HCT116 (cell line): ENCODE results near the gene PROSER2. TPM values are rescaled to one million over a fixed set of nuclear protein-coding genes. Genes with fewer than 3 reads are reported as not detected.

Source experiments
- ATAC-seq: fragments of 200-7000 bp; cut with Tn5 transposase; 2 replicates; pipeline ENCODE4 v1.9.1; 2020; ENCODE audit warnings: mild to moderate bottlenecking, moderate library complexity
- BruUV-seq: library from RNA; stranded (reverse); fragments of 400-500 nt; replicated peaks from 2 replicates; lab custom pipeline; 2021; lab: Mats Ljungman, UMichigan
- CTCF ChIA-PET: fragments of 300-600 bp; sonication (Branson Sonifier 250); formaldehyde crosslinking; loops from one replicate; lab custom pipeline; 2021; ENCODE audit warnings: antibody characterized with exemption; lab: Charles Lee
- POLR2A ChIA-PET: fragments of 300-600, 350-600 bp; sonication (Branson Sonifier 250); formaldehyde crosslinking; loops from one replicate; lab custom pipeline; 2021; ENCODE audit warnings: antibody characterized with exemption; lab: Charles Lee
- RAD21 ChIA-PET, 2 experiments: fragments of 300-600 bp; sonication (Branson Sonifier 250); formaldehyde crosslinking; loops; one replicate each; lab custom pipeline; 2023; ENCODE audit warnings: low total read pairs in 2 of 2; ENCODE audit not compliant: uncharacterized antibody in 2 of 2, unreplicated experiment in 2 of 2, low non-redundant PET in 1 of 2; lab: Charles Lee
- DNase-seq: peaks from one replicate; pipeline ENCODE4 v3.0.0-alpha.2; 2010; ENCODE audit warnings: low read depth, low spot score
- H2AFZ ChIP-seq: fragments of 200-600 bp; shearing (Covaris generic), sonication (generic); 2 replicates; pipeline ENCODE4 v1.6.1; 2017; ENCODE audit warnings: low read depth, mixed run types, mixed read lengths, antibody characterized with exemption, low read length; ENCODE audit not compliant: poor library complexity, severe bottlenecking
- H3K27ac ChIP-seq: 2 replicates; pipeline ENCODE4 v1.5.1; 2012; ENCODE audit warnings: low read depth, low read length
- H3K27me3 ChIP-seq: fragments of 200-600 bp; sonication (generic); 2 replicates; pipeline ENCODE4 v1.6.1; 2016; ENCODE audit warnings: mixed run types, low read length, mixed read lengths; ENCODE audit not compliant: insufficient read depth
- H3K36me3 ChIP-seq, 2 experiments: fragments of 200-500 bp in 1 of 2; fragments of 200-600 bp in 1 of 2; sonication (Bioruptor generic) in 1 of 2; sonication (generic) in 1 of 2; 2 replicates each; pipeline versions ENCODE4 v1.5.1 to v1.6.1; 2014 to 2016; ENCODE audit warnings: low read length in 2 of 2, inconsistent platforms in 1 of 2, mixed read lengths in 1 of 2, mixed run types in 1 of 2; ENCODE audit not compliant: insufficient read depth in 2 of 2, control insufficient read depth in 1 of 2
- H3K4me1 ChIP-seq, 2 experiments: fragments of 200-600 bp in 1 of 2; sonication (generic) in 1 of 2; 2 replicates each; pipeline versions ENCODE4 v1.5.1 to v1.6.1; 2012 to 2017; ENCODE audit warnings: low read length in 2 of 2, inconsistent platforms in 1 of 2, mild to moderate bottlenecking in 1 of 2, mixed read lengths in 1 of 2, mixed run types in 1 of 2, moderate library complexity in 1 of 2; ENCODE audit not compliant: insufficient read depth in 2 of 2, control insufficient read depth in 1 of 2
- H3K4me2 ChIP-seq: fragments of 200-600 bp; sonication (generic); 2 replicates; pipeline ENCODE4 v1.6.1; 2017; ENCODE audit warnings: mixed run types, low read length, mixed read lengths
- H3K4me3 ChIP-seq, 2 experiments: fragments of 200-600 bp in 1 of 2; sonication (generic) in 1 of 2; replicated peaks in 1 of 2; 2 replicates each; pipeline ENCODE4 v1.5.1; 2011 to 2016; ENCODE audit warnings: low read length in 2 of 2, control low read depth in 1 of 2, low read depth in 1 of 2, mild to moderate bottlenecking in 1 of 2, mixed read lengths in 1 of 2, mixed run types in 1 of 2
- H3K79me2 ChIP-seq: fragments of 200-600 bp; sonication (generic); 2 replicates; pipeline ENCODE4 v1.6.1; 2017; ENCODE audit warnings: mild to moderate bottlenecking, mixed run types, low read length, moderate library complexity, mixed read lengths; ENCODE audit not compliant: insufficient read depth
- H3K9ac ChIP-seq: fragments of 200-600 bp; sonication (generic); 2 replicates; pipeline ENCODE4 v1.6.1; 2016; ENCODE audit warnings: low read length, mixed read lengths
- H3K9me2 ChIP-seq: fragments of 200-600 bp; sonication (generic), shearing (Covaris generic); 2 replicates; pipeline ENCODE4 v1.6.1; 2017; ENCODE audit warnings: mixed run types, mild to moderate bottlenecking, moderate library complexity; ENCODE audit not compliant: insufficient read depth
- H3K9me3 ChIP-seq, 2 experiments: fragments of 200-500 bp in 1 of 2; fragments of 200-600 bp in 1 of 2; sonication (Bioruptor generic) in 1 of 2; sonication (generic) in 1 of 2; 2 replicates each; pipeline ENCODE4 v1.6.1; 2014 to 2017; ENCODE audit warnings: low read length in 2 of 2, mixed read lengths in 2 of 2, inconsistent platforms in 1 of 2, low read depth in 1 of 2, mild to moderate bottlenecking in 1 of 2, mixed run types in 1 of 2, moderate library complexity in 1 of 2; ENCODE audit not compliant: control insufficient read depth in 1 of 2, insufficient read depth in 1 of 2
- H4K20me1 ChIP-seq: fragments of 200-600 bp; sonication (generic), shearing (Covaris generic); 2 replicates; pipeline ENCODE4 v1.6.1; 2017; ENCODE audit warnings: mixed run types, mild to moderate bottlenecking, moderate library complexity; ENCODE audit not compliant: insufficient read depth
- RAD21 ChIP-seq: IDR thresholded peaks from 2 replicates; pipeline ENCODE4 v1.6.1; 2012; ENCODE audit warnings: low read depth, mild to moderate bottlenecking
- ZFX ChIP-seq: fragments of 450-650 bp; IDR thresholded peaks from 2 replicates; pipeline ENCODE4 v1.6.1; 2017
- intact Hi-C: fragments of 100-400 bp; cut with micrococcal nuclease; formaldehyde crosslinking; loops from 2 replicates; pipeline ENCODE4 v1.10.0; 2022
- total RNA-seq: library from RNA; stranded (reverse); gene quantifications from one replicate; pipeline ENCODE4 v1.2.1, GENCODE V29; 2021; ENCODE audit not compliant: unreplicated experiment
- TF ChIP-seq, protein P1 (sequence below): IDR thresholded peaks from 2 replicates; pipeline ENCODE4 v1.6.1; 2011; ENCODE audit warnings: mild to moderate bottlenecking, low read length, moderate library complexity; ENCODE audit not compliant: insufficient replicate concordance; ENCODE audit errors: extremely low read depth
- TF ChIP-seq, protein P2 (sequence below), 3 experiments: fragments of 200-600 bp in 1 of 3; sonication (generic) in 1 of 3; IDR thresholded peaks in 2 of 3; conservative IDR thresholded peaks in 1 of 3; 2 replicates each; pipeline ENCODE4 v1.5.1; 2012 to 2017; ENCODE audit warnings: low read depth in 2 of 3, low read length in 2 of 3, antibody characterized with exemption in 1 of 3, borderline replicate concordance in 1 of 3, control low read depth in 1 of 3, mild to moderate bottlenecking in 1 of 3, mixed read lengths in 1 of 3, mixed run types in 1 of 3, moderate library complexity in 1 of 3; ENCODE audit not compliant: insufficient read depth in 1 of 3

PROSER2 gene
- total RNA-seq, 1 experiment from 2014 or later, result 46.2 TPM

DNA sequence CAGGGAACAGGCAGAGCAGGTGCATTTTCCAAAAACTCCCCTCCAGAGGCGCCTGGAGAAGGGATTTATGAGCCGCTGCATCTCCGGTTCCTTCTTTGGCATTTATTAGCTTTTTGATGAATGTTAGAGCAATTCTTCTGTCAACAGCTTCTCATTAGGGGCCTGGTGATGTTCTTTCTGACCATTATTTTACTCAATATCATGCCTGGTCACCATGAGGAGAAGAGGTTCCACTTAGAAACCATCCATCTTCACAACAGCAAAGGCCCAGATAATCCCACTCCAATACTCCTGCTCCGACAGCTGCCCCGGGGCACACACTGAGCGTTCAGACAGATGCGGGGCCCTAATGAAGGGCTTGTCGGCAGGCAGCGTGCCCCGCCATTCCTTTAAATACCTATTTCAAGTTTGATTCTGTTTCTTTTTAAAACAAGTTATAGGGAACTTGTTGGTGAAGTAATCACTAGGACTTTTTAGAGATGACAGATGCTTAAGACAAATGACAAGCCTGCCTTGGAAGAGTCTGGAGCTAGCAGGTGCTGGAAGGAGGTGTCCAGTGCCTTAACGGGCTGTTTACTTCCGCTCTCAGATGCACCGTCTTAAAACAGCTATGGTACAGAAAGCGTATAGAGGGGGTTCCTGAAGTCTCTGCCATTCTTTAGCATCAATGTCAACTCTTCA is 49.3 kb upstream of the PROSER2 start (continued):
- TF ChIP-seq, protein P1, sequence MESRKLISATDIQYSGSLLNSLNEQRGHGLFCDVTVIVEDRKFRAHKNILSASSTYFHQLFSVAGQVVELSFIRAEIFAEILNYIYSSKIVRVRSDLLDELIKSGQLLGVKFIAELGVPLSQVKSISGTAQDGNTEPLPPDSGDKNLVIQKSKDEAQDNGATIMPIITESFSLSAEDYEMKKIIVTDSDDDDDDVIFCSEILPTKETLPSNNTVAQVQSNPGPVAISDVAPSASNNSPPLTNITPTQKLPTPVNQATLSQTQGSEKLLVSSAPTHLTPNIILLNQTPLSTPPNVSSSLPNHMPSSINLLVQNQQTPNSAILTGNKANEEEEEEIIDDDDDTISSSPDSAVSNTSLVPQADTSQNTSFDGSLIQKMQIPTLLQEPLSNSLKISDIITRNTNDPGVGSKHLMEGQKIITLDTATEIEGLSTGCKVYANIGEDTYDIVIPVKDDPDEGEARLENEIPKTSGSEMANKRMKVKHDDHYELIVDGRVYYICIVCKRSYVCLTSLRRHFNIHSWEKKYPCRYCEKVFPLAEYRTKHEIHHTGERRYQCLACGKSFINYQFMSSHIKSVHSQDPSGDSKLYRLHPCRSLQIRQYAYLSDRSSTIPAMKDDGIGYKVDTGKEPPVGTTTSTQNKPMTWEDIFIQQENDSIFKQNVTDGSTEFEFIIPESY, result no peak

DNA sequence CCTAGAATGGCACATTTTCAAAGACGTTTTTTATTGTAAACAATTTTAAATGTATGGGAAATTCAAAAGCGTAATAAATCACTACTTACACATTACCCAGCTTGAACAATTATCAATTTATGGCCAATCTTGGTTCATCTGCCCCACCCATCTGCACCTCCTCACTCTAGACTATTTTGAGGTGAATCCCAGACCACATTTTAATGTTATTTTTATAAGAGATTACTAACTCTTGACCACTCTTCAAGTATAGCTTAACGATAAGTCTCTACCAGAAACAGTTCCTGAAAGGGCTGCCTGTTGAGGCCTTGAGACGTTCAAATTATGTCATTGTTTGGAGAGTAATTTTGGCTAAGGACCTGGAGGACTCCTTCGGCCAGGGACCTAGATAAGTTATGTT is 47.7 kb upstream of the PROSER2 start:
- Histone ChIP-seq H3K4me1 (no peaks in the 10 kb centered on the region), H3K27ac (no peak overlapping the region), H3K4me2 (no peak overlapping the region), H3K36me3 (no peaks in the 10 kb centered on the region), H2AFZ (no peak overlapping the region), H3K4me3 (no peak overlapping the region), H3K9me2 (no peaks in the 10 kb centered on the region), H4K20me1 (no peaks in the 10 kb centered on the region), H3K9me3 (no peaks in the 10 kb centered on the region), H3K79me2 (no peaks in the 10 kb centered on the region), H3K27me3 (no peaks in the 10 kb centered on the region), H3K9ac (no peak overlapping the region)
- BruUV-seq, result no TSS peak
- ATAC-seq, result no peak
- DNase-seq, result no peak
- ChIA-PET POLR2A (no interaction called here), CTCF (no interaction called here), RAD21 (no interaction called here)
- TF ChIP-seq RAD21, result no peak
- intact Hi-C loops, result no loop called here

DNA sequence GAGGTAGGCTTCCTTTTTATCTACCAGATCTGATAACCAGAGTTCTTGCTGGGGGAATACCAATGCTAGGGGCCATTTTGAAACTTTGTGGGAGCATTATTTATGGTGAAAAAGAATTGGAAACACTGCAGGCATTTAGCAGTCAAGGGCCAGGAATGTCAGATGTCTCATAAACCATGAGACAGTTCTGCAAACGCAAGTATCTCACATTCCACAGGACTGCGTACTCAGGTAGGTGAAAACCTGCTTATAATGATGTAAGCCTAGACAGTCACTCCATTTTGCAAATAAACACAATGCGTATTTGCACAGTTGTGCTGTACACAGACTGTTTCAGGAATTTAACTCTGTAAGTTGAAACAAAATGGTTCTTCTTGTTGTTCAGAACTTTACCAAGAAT is 47.1 kb upstream of the PROSER2 start:
- Histone ChIP-seq H3K9ac (no peak overlapping the region), H4K20me1 (no peaks in the 10 kb centered on the region), H3K4me3 (no peak overlapping the region), H3K9me2 (no peaks in the 10 kb centered on the region), H3K9me3 (no peaks in the 10 kb centered on the region), H3K79me2 (no peaks in the 10 kb centered on the region), H3K36me3 (no peaks in the 10 kb centered on the region), H3K27ac (no peak overlapping the region), H3K4me1 (no peaks in the 10 kb centered on the region), H3K4me2 (no peak overlapping the region), H3K27me3 (no peaks in the 10 kb centered on the region), H2AFZ (no peak overlapping the region)
- ChIA-PET CTCF (no interaction called here), POLR2A (no interaction called here), RAD21 (no interaction called here)
- intact Hi-C loops, result no loop called here
- ATAC-seq (no peak), DNase-seq (no peak)
- TF ChIP-seq RAD21, result no peak
- TF ChIP-seq ZFX, result no peak
- TF ChIP-seq, protein P2, sequence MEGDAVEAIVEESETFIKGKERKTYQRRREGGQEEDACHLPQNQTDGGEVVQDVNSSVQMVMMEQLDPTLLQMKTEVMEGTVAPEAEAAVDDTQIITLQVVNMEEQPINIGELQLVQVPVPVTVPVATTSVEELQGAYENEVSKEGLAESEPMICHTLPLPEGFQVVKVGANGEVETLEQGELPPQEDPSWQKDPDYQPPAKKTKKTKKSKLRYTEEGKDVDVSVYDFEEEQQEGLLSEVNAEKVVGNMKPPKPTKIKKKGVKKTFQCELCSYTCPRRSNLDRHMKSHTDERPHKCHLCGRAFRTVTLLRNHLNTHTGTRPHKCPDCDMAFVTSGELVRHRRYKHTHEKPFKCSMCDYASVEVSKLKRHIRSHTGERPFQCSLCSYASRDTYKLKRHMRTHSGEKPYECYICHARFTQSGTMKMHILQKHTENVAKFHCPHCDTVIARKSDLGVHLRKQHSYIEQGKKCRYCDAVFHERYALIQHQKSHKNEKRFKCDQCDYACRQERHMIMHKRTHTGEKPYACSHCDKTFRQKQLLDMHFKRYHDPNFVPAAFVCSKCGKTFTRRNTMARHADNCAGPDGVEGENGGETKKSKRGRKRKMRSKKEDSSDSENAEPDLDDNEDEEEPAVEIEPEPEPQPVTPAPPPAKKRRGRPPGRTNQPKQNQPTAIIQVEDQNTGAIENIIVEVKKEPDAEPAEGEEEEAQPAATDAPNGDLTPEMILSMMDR (IDR thresholded peaks at IDR 0.05 in 2 of 3, conservative IDR thresholded peaks at IDR 0.05 in 1 of 3; ENCODE audit: borderline replicate concordance in 1 of 3, insufficient read depth in 1 of 3, low read depth in 2 of 3, low read length in 2 of 3), result no peak
- no TSS peak for BruUV-seq
